AML-193 (cell line): ENCODE measurements around the gene THSD1.
"Not testable (repeated sequence)": the region's sequence is repeated elsewhere in the genome, so short reads cannot be mapped to it uniquely, and the experiment has no call there.

Source experiments
- DNase-seq, 2 experiments: peaks; one replicate each; lab custom pipeline; 2025; lab: John Stamatoyannopoulos, UW

THSD1 gene

GRCh38 chr13:52411629-52412028 is 5.7 kb upstream of the THSD1 start:
- DNase-seq, result no peak

DNA sequence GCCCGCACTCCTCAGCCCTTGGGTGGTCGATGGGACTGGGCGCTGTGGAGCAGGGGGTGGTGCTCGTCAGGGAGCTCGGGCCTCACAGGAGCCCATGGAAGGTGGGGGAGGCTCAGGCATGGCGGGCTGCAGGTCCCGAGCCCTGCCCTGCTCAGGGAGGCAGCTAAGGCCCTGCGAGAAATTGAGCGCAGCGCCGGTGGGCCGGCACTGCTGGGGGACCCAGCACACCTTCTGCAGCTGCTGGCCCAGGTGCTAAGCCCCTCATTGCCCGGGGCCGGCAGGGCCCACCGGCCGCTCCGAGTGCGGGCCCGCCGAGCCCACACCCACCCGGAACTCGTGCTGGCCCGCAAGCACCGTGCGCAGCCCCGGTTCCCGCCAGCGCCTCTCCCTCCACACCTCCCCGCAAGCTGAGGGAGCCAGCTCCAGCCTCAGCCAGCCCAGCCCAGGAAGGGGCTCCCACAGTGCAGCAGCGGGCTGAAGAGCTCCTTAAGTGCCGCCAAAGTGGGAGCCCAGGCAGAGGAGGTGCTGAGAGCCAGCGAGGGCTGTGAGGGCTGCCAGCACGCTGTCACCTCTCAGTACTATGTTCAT is 2.2 kb upstream of the THSD1 start:
- not testable (repeated sequence) for DNase-seq

DNA sequence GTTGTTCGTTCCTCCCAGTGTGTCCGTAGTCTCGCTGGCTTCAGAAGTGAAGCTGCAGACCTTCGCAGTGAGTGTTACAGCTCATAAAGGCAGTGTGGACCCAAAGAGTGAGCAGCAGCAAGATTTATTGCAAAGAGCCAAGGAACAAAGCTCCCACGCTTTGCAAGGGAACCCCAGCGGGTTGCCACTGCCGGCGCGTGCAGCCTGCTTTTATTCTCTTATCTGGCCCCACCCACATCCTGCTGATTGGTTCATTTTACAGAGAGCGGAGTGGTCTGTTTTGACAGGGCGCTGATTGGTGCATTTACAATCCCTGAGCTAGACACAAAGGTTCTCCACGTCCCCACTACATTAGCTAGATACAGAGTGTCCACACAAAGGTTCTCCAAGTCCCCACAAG is 1.5 kb upstream of the THSD1 start:
- DNase-seq, result not testable (repeated sequence)

DNA sequence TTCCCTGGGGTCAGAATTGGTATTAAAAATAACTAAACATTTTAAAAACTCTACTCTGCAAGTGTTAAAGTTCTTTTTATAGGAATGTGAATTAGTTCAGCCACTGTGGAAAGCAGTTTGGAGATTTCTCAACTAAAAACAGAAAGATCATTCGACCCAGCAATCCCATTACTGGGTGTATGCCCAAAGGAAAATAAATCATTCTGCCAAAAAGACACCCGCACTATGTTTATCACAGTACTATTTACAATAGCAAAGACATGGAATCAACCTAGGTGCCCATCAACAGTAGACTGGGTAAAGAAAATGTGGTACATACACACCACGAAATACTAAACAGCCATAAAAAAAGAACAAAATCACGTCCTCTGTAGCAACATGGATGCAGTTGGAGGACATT is 657 bp upstream of the THSD1 start:
- no peak for DNase-seq

- no peak for DNase-seq
Measured at GRCh38 chr13:52405369-52405766, 604 bp downstream of the THSD1 start.

- no peak for DNase-seq
Measured at GRCh38 chr13:52399708-52400107, 6.3 kb downstream of the THSD1 start.

- peak; percentile 11 to 27 for DNase-seq
Measured at GRCh38 chr13:52399046-52399445, 6.9 kb downstream of the THSD1 start.

GRCh38 chr13:52395704-52396103 is 10.3 kb downstream of the THSD1 start:
- no peak for DNase-seq

DNA sequence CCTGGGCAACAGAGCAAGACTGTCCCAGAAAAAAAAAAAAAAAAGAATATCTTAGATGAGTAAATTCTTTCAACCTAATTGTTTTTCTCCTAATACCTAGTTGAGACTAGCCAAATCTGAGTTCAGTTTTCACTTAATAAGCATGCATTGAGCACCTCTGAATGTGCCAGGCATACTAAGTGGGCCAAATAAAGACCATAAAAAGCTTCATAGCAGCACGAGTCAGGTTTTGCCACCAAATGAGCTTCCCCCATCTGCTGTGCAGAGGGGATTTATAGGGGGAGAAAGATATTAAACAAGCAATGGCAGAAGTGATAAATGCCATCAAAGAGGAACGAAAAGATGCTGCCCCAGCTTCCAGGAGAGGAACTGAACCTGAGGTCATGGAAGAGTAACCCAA is 11.4 kb downstream of the THSD1 start:
- no peak for DNase-seq

- no peak for DNase-seq
Measured at GRCh38 chr13:52393572-52394357, 12.2 kb downstream of the THSD1 start.

GRCh38 chr13:52387721-52388120 is 18.3 kb downstream of the THSD1 start:
- no peak for DNase-seq

DNA sequence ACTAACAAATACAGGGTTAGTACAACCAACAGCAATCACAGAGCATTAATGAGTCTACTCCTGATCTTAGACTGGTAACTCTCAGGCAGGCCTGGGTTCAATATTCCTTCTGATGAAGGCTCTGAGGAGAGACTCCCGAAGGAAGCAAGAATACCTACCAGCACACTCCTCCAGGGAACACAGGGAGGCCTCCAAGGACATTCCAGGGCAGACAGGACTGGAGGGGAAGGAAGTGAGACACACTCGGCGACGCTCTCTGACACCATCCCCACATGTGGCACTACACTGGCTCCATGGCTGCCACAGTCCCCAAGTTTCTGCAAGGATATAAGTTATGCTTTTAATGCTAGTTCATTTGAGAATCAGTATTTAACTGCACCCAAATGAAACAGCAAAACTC is 20.1 kb downstream of the THSD1 start:
- no peak for DNase-seq

- DNase-seq, result no peak
Measured at GRCh38 chr13:52383366-52383765, 22.6 kb downstream of the THSD1 start.

DNA sequence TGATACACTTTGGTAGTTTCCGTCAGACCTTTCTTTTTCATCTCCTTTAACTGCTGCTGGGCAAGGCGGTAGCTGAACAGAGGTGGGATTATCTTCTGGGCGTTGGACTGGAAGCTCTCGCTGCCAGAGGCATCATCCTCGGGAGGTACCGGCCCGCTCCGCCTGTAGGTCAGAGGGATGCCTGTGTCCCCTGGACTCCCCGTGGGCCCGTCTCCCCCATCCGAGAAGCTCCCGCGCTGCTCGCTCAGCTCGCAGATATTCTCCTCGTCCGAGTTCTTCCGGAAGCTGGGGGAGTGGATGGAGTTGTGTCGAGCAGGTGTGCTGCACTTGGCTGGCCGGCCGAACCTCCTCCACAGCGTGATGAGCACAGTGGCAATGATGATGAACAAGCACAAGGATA is 27.7 kb downstream of the THSD1 start:
- DNase-seq, result no peak

GRCh38 chr13:52377898-52378297 is 28.1 kb downstream of the THSD1 start:
- DNase-seq, result no peak

DNA sequence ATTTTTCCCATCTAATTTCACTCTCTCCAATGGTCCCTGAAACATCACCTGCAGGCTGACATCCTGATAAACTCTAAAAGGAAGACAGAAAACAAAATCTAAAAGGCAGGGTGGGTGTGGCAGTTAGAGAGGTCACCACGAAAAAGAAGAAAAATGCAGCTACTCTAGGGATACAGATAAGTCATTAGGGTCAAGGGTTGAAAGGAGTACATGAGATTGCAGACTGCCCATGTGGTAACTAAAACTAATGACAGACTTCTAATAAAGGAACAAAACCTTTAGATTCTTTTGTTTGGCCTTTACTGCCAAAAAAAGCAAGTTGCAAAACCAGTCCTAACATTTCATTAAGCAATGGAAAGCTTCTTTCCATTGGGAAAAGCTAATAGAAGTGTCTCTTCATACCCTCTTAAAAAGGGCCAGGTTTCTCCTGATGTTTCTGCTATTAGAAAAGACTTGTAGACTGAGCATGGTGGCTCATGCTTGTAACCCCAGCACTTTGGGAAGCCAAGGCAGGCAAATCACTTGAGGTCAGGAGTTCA is 31.0 kb downstream of the THSD1 start:
- DNase-seq, result no peak

- no peak for DNase-seq
Measured at GRCh38 chr13:52374389-52374788, 31.6 kb downstream of the THSD1 start.

DNA sequence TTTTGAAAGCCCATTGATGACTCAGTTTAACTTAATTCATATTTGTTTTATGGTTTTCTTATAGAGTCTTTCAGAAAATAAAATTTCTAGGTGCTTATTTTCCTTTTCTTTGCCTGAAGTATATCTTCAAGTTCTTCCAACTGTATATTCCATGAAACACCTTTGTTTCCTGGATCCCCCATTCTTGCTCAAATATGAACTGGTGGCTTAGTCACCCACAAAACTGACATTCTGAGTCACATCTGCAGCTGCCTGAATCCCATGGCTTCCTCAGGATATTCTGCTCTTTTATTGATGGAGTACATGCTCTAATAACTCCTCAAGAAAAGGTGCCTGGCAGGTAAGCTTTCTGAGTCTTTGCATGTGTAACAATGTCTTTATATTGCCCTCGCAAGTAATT is 32.7 kb downstream of the THSD1 start:
- not testable (repeated sequence) for DNase-seq

- DNase-seq, result no peak
Measured at GRCh38 chr13:52371736-52372247, 34.2 kb downstream of the THSD1 start.

- no peak for DNase-seq
Measured at GRCh38 chr13:52366291-52366690, 39.7 kb downstream of the THSD1 start.

- DNase-seq, result not testable (repeated sequence)
Measured at GRCh38 chr13:52362169-52362887, 43.6 kb downstream of the THSD1 start.

- no peak for DNase-seq
Measured at GRCh38 chr13:52361225-52361624, 44.7 kb downstream of the THSD1 start.

DNA sequence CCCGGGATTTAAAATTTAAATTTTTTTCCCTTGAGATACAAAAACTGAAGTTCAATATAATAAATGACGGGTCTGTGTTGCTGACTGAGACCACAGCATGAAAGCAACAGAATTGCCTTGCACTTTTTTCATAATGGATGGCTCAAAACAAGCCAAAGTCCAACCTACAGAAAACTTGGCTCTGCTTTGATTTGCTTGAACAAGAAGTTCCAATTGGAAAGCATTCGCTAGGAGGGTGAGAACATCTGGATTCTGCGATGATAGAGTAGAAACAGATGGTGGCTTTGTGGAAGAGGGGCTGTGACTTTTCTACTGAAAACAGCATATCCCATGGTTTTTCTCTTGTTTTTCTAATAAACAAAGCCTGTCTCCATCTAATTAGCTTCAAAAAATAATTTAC is 46.4 kb downstream of the THSD1 start:
- DNase-seq, result no peak
